ENCODE measurements around the gene PSMD3.

Gene PSMD3

DNA sequence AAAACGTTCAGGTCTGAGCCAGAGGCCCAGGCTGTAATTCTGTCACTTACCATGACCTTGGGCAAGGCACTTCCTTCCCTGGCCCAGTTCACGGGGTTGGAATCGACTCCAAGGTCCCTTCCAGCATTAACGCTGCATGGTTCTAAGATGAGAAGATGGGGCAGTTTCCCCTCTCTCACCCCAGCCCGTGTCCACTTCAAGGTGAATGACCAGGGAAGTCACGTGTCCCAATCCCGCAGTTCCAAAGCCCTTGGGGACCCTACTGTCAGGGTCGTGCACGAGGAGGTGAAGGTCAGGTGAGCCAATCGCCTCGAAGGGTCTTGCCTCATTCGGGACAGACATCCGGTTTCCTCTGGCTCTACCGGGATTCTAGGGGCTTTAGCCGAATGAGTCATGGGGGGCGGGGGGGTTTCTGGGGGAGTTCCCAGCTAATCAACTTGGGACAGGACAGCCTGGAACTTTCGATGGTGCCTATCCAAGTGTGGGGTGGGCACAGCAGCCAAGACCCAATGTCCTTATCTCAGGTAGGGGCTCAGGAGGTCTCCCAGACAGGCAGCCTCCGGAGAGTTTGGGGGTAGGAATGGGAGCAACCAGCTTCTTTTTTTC lies 33.9 kb downstream of the PSMD3 start:
- no peak for DNase-seq (ENCODE audit: low spot score)
- TF ChIP-seq, protein P1, sequence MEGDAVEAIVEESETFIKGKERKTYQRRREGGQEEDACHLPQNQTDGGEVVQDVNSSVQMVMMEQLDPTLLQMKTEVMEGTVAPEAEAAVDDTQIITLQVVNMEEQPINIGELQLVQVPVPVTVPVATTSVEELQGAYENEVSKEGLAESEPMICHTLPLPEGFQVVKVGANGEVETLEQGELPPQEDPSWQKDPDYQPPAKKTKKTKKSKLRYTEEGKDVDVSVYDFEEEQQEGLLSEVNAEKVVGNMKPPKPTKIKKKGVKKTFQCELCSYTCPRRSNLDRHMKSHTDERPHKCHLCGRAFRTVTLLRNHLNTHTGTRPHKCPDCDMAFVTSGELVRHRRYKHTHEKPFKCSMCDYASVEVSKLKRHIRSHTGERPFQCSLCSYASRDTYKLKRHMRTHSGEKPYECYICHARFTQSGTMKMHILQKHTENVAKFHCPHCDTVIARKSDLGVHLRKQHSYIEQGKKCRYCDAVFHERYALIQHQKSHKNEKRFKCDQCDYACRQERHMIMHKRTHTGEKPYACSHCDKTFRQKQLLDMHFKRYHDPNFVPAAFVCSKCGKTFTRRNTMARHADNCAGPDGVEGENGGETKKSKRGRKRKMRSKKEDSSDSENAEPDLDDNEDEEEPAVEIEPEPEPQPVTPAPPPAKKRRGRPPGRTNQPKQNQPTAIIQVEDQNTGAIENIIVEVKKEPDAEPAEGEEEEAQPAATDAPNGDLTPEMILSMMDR (IDR thresholded peaks at IDR 0.05; ENCODE audit: extremely low read depth, missing control alignments) = no peak

DNA sequence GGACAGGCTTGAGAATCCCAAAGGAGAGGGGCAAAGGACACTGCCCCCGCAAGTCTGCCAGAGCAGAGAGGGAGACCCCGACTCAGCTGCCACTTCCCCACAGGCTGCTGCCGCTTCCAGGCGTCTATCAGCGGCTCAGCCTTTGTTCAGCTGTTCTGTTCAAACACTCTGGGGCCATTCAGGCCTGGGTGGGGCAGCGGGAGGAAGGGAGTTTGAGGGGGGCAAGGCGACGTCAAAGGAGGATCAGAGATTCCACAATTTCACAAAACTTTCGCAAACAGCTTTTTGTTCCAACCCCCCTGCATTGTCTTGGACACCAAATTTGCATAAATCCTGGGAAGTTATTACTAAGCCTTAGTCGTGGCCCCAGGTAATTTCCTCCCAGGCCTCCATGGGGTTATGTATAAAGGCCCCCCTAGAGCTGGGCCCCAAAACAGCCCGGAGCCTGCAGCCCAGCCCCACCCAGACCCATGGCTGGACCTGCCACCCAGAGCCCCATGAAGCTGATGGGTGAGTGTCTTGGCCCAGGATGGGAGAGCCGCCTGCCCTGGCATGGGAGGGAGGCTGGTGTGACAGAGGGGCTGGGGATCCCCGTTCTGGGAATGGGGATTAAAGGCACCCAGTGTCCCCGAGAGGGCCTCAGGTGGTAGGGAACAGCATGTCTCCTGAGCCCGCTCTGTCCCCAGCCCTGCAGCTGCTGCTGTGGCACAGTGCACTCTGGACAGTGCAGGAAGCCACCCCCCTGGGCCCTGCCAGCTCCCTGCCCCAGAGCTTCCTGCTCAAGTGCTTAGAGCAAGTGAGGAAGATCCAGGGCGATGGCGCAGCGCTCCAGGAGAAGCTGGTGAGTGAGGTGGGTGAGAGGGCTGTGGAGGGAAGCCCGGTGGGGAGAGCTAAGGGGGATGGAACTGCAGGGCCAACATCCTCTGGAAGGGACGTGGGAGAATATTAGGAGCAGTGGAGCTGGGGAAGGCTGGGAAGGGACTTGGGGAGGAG lies 34.7 kb downstream of the PSMD3 start, which contains the start of gene CSF3:
CSF3 (plus strand) TSS at position 436 of the 993 bp plus-strand sequence; CDS start at position 471, 35 bp downstream.
- TF ChIP-seq, protein P1 (IDR thresholded peaks at IDR 0.05; ENCODE audit: extremely low read depth, missing control alignments) = no peak
- DNase-seq (ENCODE audit: low spot score) = no peak

GRCh38 chr17:40015998-40016985 lies 35.7 kb downstream of the PSMD3 start:
- TF ChIP-seq, protein P1 (IDR thresholded peaks at IDR 0.05; ENCODE audit: extremely low read depth, missing control alignments) = no peak

DNA sequence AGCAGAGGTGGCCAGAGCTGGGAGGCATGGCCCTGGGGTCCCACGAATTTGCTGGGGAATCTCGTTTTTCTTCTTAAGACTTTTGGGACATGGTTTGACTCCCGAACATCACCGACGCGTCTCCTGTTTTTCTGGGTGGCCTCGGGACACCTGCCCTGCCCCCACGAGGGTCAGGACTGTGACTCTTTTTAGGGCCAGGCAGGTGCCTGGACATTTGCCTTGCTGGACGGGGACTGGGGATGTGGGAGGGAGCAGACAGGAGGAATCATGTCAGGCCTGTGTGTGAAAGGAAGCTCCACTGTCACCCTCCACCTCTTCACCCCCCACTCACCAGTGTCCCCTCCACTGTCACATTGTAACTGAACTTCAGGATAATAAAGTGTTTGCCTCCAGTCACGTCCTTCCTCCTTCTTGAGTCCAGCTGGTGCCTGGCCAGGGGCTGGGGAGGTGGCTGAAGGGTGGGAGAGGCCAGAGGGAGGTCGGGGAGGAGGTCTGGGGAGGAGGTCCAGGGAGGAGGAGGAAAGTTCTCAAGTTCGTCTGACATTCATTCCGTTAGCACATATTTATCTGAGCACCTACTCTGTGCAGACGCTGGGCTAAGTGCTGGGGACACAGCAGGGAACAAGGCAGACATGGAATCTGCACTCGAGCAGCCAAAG lies 36.9 kb downstream of the PSMD3 start:
- TF ChIP-seq, protein P1 (IDR thresholded peaks at IDR 0.05; ENCODE audit: extremely low read depth, missing control alignments) = no peak
- DNase-seq (ENCODE audit: low spot score) = no peak

More at GRCh38 chr17:40015998-40016985, 35.7 kb downstream of the PSMD3 start:
- DNase-seq (ENCODE audit: low spot score) = no peak

DNA sequence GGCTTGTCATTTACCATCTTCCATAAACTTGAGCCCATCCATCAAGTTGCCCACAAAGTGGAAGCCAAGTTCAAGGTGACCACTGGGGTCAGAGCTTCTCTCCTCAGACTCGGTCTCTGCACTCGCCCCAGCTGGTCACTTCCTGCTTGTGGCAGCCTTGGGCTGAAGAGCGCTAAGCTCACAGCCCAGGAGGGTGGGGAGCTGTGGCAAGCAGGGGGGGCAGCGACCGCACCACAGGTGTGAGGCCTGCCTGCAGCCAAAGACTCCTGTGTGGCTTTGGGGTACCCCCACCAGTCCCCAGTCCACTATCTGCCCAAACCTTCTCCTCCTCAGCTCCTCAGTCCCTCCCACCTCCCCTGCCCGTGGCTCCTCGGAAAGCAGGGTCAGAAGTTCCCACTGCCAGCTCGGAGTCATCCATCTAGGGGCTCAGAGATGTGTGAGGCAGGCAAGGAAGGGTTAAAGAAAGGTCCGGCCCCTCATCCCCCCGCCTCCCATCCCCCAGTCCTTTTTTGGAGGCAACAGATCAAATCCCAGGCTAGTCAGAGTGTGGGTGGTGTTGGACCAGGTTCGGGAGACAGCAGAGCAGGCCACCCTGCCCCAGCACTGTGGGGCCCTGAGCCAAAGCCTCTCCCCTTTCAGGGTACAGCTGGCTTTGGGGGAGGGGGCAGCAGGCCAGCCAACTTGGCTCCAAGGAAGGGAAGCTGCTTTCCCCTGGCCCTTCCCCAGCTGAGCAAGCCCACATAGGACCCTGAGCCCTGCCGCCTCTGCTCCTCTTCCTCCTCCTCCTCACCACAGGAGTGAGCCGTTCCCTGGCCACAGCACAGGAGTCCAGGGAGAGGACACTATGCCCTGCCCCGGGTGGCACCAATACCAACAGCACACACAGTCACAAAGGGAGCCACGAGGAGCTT lies 37.9 kb downstream of the PSMD3 start:
- TF ChIP-seq, protein P1 (IDR thresholded peaks at IDR 0.05; ENCODE audit: extremely low read depth, missing control alignments) = no peak
- DNase-seq (ENCODE audit: low spot score) = no peak

All from GM20000 (cell line).